ENCODE measurements around the gene ZFYVE19.
"Not testable (repeated sequence)": the region's sequence is repeated elsewhere in the genome, so short reads cannot be mapped to it uniquely, and the experiment has no call there.

The ZFYVE19 gene

DNA sequence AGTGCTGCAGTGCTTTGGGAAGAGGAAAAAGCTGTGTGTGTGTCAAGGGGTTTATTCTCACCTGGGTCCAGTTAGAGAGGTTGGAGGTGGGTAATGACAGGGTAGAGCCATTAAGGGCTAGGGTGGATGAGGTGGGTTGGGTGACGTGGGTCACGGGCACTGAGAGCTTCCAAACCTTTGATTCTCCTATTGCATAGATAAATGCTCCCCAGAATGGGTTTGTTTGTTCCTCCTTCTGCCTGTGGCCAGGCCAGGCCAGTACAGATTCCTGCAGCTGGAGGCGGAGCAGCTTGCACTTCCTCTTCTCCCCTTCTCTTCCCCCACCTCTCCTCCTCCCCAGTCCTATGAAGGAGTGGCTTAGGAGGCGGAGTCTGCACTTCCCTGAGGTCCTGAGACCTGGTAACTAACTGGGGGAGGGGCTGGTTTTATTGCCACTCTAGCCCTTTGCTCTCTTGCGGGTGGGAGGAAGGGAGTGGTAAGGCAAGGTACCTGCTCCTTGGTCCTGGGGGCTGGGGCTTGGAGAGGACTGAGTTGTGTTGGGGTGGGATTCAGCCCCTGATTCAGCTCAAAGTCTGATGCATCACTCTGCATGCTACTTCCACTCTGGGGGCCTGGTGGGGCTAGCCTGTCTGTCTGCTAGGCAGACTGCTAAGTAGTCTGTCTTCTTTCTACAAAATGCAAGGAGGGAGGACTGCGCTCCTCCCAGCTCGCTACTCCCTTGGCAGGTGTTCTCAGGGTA, 40.5 kb downstream of the ZFYVE19 start:
- no peak for DNase-seq

GRCh38 chr15:40850576-40851112, 43.8 kb downstream of the ZFYVE19 start:
- DNase-seq = no peak

DNA sequence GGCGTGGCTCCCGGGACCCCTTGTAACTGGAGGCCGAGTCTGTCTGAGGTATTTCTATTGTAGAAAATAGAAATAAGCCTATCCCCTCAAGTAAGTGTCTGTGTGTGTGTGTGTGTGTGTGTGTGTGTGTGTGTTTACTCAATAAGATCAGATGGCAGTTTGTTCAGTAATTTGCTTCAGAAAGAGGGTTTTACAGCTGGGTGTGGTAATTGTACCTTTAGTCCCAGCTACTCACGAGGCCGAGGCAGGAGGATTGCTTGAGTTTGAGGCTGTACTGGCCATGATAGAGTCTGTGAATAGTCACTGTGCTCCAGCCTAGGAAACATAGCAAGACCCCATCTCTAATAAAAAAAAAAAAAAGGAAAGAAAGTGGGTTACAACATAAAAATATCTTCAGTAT, 45.6 kb downstream of the ZFYVE19 start:
- no peak for DNase-seq

GRCh38 chr15:40853241-40853890, 46.5 kb downstream of the ZFYVE19 start:
- DNase-seq = no peak

- no peak for DNase-seq
These were observed 47.3 kb downstream of the ZFYVE19 start for GRCh38 chr15:40854161-40854560.

GRCh38 chr15:40855706-40856234, 48.9 kb downstream of the ZFYVE19 start:
- no peak for DNase-seq

DNA sequence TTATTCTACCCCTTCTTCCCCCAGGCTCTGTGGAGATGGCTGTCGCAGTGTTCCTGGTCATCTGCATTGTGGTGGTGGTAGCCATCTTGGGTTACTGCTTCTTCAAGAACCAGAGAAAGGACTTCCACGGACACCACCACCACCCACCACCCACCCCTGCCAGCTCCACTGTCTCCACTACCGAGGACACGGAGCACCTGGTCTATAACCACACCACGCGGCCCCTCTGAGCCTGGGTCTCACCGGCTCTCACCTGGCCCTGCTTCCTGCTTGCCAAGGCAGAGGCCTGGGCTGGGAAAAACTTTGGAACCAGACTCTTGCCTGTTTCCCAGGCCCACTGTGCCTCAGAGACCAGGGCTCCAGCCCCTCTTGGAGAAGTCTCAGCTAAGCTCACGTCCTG, 49.9 kb downstream of the ZFYVE19 start:
- DNase-seq = no peak

DNA sequence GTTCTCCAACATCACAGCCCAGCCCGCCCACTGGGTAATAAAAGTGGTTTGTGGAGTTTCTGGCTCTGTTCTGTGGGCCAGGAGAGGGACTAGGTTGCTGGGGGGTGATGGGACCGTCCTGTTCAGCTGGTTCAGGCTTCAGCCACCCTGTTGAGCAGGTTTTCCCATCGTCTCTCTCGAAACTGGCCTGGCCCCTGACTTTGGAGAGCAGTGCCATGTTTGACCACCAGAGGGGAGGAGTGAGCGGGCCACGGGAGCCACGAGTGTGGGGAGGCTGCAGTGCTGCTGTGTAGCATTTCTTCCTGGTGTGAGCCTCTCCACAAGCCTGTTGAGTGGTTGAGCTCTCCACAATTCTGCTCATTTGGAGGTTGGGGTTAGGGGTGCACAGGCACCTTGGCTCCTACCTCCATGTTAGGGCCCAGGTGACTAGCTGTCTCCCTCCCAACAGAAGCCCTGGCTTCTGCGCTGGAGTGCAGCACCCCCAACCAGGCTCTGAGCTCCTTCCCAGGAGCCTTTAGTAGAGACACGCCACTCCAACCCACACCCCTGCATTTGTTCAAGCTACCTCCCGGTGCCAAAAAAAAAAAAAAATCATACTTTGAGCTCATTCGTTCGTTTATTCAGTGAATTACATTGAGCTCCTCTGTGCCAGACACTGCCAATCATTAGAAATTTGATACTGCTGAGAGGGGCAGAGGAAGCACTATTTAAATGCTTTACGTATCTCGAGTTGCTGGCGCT, 50.9 kb downstream of the ZFYVE19 start:
- DNase-seq = peak; percentile 85 to 86

- DNase-seq = no peak
These were observed 51.8 kb downstream of the ZFYVE19 start for GRCh38 chr15:40858706-40859105.

GRCh38 chr15:40859206-40859851, 52.4 kb downstream of the ZFYVE19 start:
- peak; percentile 90 to 91 for DNase-seq

GRCh38 chr15:40861147-40861546, 54.3 kb downstream of the ZFYVE19 start:
- not testable (repeated sequence) for DNase-seq

GRCh38 chr15:40863660-40864270, 56.9 kb downstream of the ZFYVE19 start:
- DNase-seq = no peak
